Measurements from ENCODE around the gene SUPT16H.

- no peak for TF ChIP-seq USF2 (IDR thresholded peaks at IDR 0.05; ENCODE audit: borderline replicate concordance, low read depth, low read length)
- TF ChIP-seq ZNF217 (IDR thresholded peaks at IDR 0.05): no peak
- TF ChIP-seq CREM (IDR thresholded peaks at IDR 0.05; ENCODE audit: low read depth): no peak
- TF ChIP-seq ZBED1 (IDR thresholded peaks at IDR 0.05; ENCODE audit: borderline replicate concordance): no peak
- TF ChIP-seq PBX3 (IDR thresholded peaks at IDR 0.05; ENCODE audit: insufficient replicate concordance, low read depth, low read length): no peak
- no peak for TF ChIP-seq SMAD1 (IDR thresholded peaks at IDR 0.05; ENCODE audit: low read depth, partially characterized antibody)
- no peak for TF ChIP-seq POLR2A (IDR thresholded peaks at IDR 0.05; ENCODE audit: low read depth, low read length)
These were observed 70.3 kb downstream of the SUPT16H start for GRCh38 chr14:21313512-21313911.
